BJ (cell line): ENCODE data around the gene ACYP2. TPM values are rescaled to one million over a fixed set of nuclear protein-coding genes. Genes with fewer than 3 reads are reported as not detected.

Source experiments
- CTCF ChIA-PET: fragments of 350-600 bp; formaldehyde crosslinking; extraction: SDS; loops from one replicate; lab custom pipeline; 2021; ENCODE audit warnings: antibody characterized with exemption, inconsistent platforms; lab: Yijun Ruan, JAX
- POLR2A ChIA-PET: fragments of 300-600 bp; sonication (Branson Sonifier 250); formaldehyde crosslinking; extraction: SDS; loops from one replicate; lab custom pipeline; 2021; ENCODE audit warnings: antibody characterized with exemption; lab: Charles Lee
- DNase-seq: peaks from one replicate; pipeline ENCODE4 v3.0.0-alpha.2; 2011; ENCODE audit warnings: low read depth
- H3K27me3 ChIP-seq: 2 replicates; pipeline ENCODE4 v1.6.0; 2011; ENCODE audit warnings: low read length; ENCODE audit not compliant: control insufficient read depth, insufficient read depth
- H3K36me3 ChIP-seq: 2 replicates; pipeline ENCODE4 v1.5.1; 2011; ENCODE audit warnings: low read length; ENCODE audit not compliant: control insufficient read depth, insufficient read depth
- H3K4me3 ChIP-seq: 2 replicates; pipeline ENCODE4 v1.5.1; 2011; ENCODE audit warnings: low read depth, mild to moderate bottlenecking, control low read depth, low read length
- polyA plus RNA-seq: library from polyadenylated mRNA; depleted of rRNA; stranded (reverse); fragments of >200 nt; gene quantifications from 2 replicates; pipeline ENCODE4 v1.2.3, GENCODE V29; 2011
- TF ChIP-seq, protein P1 (sequence below): IDR thresholded peaks from 2 replicates; pipeline ENCODE4 v1.5.1; 2011; ENCODE audit warnings: low read depth, mild to moderate bottlenecking, control low read depth, inconsistent platforms, low read length, moderate library complexity; ENCODE audit not compliant: insufficient read depth

ACYP2 gene
- polyA plus RNA-seq, 1 experiment: 7.0 TPM

DNA sequence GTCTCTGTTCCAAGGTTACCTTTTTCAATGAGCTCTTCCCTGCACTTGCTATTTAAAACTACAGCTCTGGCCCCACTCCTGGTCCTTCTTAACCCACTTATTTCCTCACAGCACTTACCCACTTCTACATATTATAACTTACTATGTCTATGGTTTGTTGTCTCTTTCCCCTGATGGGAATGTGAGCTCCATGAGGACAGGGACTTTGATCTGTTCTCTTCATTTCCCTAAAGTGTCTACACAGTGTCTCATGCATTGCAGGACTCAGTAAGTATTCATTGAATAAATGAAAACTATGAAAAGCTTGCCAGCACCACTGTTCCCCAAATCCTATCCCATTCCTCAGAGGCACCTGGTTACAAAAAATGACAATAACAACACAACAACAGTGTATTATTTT lies 18.3 kb upstream of the ACYP2 start:
- H3K27me3 ChIP-seq: no peaks in the 10 kb centered on the region
- no peak for DNase-seq
- no peaks in the 10 kb centered on the region for H3K36me3 ChIP-seq
- POLR2A ChIA-PET: no interaction called here
- TF ChIP-seq, protein P1, sequence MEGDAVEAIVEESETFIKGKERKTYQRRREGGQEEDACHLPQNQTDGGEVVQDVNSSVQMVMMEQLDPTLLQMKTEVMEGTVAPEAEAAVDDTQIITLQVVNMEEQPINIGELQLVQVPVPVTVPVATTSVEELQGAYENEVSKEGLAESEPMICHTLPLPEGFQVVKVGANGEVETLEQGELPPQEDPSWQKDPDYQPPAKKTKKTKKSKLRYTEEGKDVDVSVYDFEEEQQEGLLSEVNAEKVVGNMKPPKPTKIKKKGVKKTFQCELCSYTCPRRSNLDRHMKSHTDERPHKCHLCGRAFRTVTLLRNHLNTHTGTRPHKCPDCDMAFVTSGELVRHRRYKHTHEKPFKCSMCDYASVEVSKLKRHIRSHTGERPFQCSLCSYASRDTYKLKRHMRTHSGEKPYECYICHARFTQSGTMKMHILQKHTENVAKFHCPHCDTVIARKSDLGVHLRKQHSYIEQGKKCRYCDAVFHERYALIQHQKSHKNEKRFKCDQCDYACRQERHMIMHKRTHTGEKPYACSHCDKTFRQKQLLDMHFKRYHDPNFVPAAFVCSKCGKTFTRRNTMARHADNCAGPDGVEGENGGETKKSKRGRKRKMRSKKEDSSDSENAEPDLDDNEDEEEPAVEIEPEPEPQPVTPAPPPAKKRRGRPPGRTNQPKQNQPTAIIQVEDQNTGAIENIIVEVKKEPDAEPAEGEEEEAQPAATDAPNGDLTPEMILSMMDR: no peak
- H3K4me3 ChIP-seq: no peak overlapping the region
- CTCF ChIA-PET: interaction anchor here (1.5 kb wide), 1 partner anchor 9 kb away, joined by 5 read pairs; no protein-coding TSS in a partner anchor

DNA sequence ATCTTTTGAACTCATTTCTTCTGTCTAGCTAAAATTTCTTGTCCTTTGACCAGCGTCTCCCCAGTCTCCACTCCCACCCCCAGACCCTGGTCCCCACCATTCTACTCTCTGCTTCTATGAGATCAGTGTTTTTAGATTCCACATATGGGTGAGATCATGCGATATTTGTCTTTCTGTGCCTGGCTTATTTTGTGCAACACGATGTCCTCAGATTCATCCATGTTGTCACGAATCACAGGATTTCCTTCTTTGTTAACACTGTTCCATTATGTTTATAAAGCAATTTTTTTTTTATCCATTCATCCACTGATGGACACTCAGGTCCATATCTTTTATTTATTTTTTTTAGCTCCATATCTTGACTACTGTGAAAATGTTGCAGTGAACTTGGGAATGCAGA lies 16.0 kb upstream of the ACYP2 start:
- ChIA-PET CTCF (no interaction called here), POLR2A (no interaction called here)

DNA sequence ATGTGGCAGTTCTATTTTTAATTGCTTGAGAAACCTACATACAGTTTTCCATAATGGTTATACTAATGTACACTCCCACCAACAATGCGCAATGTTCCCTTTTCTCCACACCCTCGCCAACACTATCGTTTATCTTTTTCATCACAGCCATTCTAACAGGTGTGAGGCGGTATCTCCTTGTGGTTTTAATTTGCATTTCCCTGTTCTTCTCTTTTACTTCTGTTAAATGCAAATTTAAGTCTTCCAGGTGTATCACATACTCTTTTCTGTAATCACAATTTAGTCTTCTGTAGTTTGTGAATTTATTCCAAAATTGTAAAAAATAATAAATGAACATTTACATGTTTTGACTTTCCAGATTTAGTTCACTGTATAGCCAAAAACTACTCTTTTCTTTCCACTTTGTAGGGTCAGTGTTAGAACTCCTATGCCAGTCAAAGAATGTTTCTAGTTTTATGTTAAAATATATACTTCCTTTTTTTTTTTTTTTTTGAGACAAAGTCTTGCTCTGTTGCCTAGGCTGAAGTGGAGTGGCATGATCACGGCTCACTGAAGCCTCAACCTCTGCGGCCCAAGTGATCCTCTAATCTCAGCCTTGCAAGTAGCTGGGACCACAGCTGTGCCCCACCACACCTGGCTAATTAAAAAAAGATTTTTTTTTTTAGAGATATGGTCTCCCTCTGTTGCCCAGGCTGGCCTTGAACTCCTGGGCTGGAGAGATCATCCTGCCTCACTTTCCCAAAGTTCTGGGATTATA lies 15.4 kb upstream of the ACYP2 start:
- H3K36me3 ChIP-seq: no peaks in the 10 kb centered on the region
- ChIA-PET POLR2A (no interaction called here), CTCF (no interaction called here)
- no peak overlapping the region for H3K4me3 ChIP-seq
- TF ChIP-seq, protein P1: no peak
- H3K27me3 ChIP-seq: no peaks in the 10 kb centered on the region
- DNase-seq: no peak

More for the DNA sequence above, 16.0 kb upstream of the ACYP2 start:
- no peaks in the 10 kb centered on the region for H3K36me3 ChIP-seq
- no peaks in the 10 kb centered on the region for H3K27me3 ChIP-seq
- TF ChIP-seq, protein P1: no peak
- no peak overlapping the region for H3K4me3 ChIP-seq
- DNase-seq: no peak

DNA sequence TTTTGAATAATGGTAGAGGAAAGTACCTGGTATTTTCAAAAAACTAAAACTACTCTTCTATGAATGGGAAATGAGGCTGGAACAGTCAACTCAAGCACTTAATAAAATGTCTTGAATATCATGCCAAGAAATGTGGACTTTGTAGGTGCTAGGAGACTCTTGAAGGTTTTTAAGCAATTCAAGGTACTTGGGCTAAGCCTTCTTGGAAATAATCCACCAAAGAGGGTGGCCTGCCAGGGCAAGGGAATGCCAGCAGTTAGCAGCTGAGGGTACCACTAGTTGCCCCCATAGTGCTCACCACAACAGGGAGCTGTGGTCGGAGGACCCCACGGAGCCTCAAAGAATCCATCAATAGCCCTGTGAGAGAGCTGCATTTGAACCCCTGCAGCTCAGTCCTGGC lies 14.6 kb upstream of the ACYP2 start:
- TF ChIP-seq, protein P1: no peak
- H3K27me3 ChIP-seq: no peaks in the 10 kb centered on the region
- H3K36me3 ChIP-seq: no peaks in the 10 kb centered on the region
- CTCF ChIA-PET: interaction anchor here (0.7 kb wide), 1 partner anchor 606 kb away, joined by 3 read pairs; no protein-coding TSS in a partner anchor
- no peak overlapping the region for H3K4me3 ChIP-seq
- no peak for DNase-seq
- POLR2A ChIA-PET: no interaction called here

DNA sequence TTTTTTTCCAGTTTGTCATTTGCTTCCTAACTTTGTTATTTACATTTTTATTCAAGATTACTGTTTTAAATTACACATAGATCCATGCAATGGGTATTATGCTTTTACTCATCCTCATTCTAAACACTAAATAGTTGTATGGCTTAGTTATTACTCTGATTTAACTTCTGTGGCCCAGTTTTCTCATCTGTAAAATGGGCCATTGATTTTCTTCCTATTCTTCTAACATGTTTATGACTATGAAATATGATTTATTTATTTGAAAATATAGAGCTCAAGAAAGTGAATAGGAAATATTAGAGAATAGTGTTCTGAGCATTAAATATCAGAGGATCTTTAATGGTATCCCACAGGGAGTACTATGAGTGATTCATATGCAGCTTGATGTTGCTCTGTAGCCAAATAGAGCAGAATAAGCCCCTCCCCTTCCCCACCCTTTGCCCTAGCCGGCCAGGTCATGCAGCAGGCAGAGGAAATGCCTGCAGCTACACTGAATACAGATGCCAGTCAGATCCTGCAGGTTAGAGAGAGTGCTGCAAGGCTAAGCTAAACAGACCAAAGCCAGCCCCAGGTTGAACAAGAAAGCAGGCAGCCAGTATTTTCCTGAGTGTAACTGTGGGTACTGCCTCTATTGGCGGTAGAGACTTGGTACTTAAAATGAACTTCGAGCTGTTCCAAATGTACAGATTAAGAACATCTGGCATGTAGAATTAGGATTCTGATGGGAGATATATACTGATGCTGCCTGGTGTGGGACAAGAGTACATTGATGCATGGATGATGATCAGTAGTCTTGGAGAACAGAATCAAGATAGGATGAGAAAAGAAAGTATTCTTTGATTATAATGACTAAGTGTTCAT lies 11.7 kb upstream of the ACYP2 start:
- TF ChIP-seq, protein P1: no peak

More for the DNA sequence above, 11.7 kb upstream of the ACYP2 start:
- no peaks in the 10 kb centered on the region for H3K36me3 ChIP-seq
- H3K27me3 ChIP-seq: no peaks in the 10 kb centered on the region
- CTCF ChIA-PET: interaction anchor here (0.7 to 1.6 kb wide), 4 partner anchors 11 to 735 kb away, joined by 3 to 6 read pairs (median 4); no protein-coding TSS in a partner anchor
- H3K4me3 ChIP-seq: no peak overlapping the region
- POLR2A ChIA-PET: no interaction called here
- DNase-seq: no peak
